Anterior cingulate cortex (tissue), 58 donors: Measurements from ENCODE around the gene MATN4.

Experiments used
- DNase-seq, 58 donors: peaks; one replicate each; lab custom pipeline; 2025; lab: John Stamatoyannopoulos, UW

Gene MATN4

GRCh38 chr20:45341939-45342854 lies 34.1 kb upstream of the MATN4 start:
- DNase-seq = peak in 50 of 58 donors; percentile 14 to 80 (median 50)

GRCh38 chr20:45341579-45341938 lies 33.5 kb upstream of the MATN4 start:
- peak in 1 of 58 donors; percentile 19 for DNase-seq

- DNase-seq = no peak
These were observed 32.9 kb upstream of the MATN4 start for GRCh38 chr20:45340951-45341350.

- DNase-seq = no peak
These were observed 32.2 kb upstream of the MATN4 start for GRCh38 chr20:45340236-45340847.

GRCh38 chr20:45339799-45340198 lies 31.7 kb upstream of the MATN4 start:
- DNase-seq = no peak

GRCh38 chr20:45339084-45339483 lies 31.0 kb upstream of the MATN4 start:
- no peak for DNase-seq

GRCh38 chr20:45338121-45339030 lies 30.3 kb upstream of the MATN4 start:
- no peak for DNase-seq

- DNase-seq = peak in 3 of 58 donors; percentile 15 to 51 (median 37)
These were observed 29.4 kb upstream of the MATN4 start for GRCh38 chr20:45337367-45338120.

GRCh38 chr20:45336530-45337366 lies 28.6 kb upstream of the MATN4 start:
- DNase-seq = peak in 20 of 58 donors; percentile 15 to 78 (median 38)

- no peak for DNase-seq
These were observed 22.4 kb upstream of the MATN4 start for GRCh38 chr20:45330476-45330875.

- no peak for DNase-seq
These were observed 21.6 kb upstream of the MATN4 start for GRCh38 chr20:45329497-45330319.

GRCh38 chr20:45328451-45328850 lies 20.4 kb upstream of the MATN4 start:
- no peak for DNase-seq

GRCh38 chr20:45325371-45325770 lies 17.3 kb upstream of the MATN4 start:
- no peak for DNase-seq

GRCh38 chr20:45323731-45324130 lies 15.6 kb upstream of the MATN4 start:
- DNase-seq = no peak

- DNase-seq = peak in 45 of 58 donors; percentile 11 to 73 (median 48)
These were observed 14.9 kb upstream of the MATN4 start for GRCh38 chr20:45322952-45323383.

- DNase-seq = no peak
These were observed 13.0 kb upstream of the MATN4 start for GRCh38 chr20:45320948-45321595.

- DNase-seq = no peak
These were observed 10.8 kb upstream of the MATN4 start for GRCh38 chr20:45318948-45319347.
